Measurements from ENCODE around the gene PIGL.

DNA sequence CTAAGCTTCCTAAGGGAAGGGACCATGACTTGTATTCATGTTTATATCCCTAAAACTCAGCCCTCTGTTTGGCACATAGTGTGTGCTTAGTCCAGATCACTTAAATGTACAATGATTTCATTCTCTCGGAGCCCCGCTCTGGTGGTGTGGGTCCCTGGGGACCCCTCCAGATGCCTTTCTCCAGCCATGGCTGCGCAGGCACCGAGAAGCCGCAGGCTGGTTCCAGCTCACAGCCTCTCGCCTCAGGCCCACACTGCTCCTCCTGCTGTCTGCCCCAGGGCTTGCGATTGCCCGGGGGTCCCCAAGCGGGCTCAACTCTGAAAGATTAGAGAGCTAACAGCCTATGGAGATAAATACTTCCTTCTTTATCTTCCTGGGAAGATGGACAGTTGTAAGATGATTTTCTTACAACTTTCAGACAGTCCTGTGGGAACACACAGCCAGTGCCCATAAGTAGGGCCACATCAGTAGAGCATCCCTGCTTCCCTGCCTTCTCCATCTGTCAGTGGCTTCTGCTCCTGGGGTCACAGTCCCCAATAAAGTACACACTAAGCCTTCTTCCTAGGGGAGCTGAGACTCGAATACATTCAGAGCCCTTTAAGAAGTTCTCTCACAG lies 70.0 kb downstream of the PIGL start:
- no peak for TF ChIP-seq POLR2AphosphoS5 (IDR thresholded peaks at IDR 0.05; ENCODE audit: low read depth)
- TF ChIP-seq, protein P1, sequence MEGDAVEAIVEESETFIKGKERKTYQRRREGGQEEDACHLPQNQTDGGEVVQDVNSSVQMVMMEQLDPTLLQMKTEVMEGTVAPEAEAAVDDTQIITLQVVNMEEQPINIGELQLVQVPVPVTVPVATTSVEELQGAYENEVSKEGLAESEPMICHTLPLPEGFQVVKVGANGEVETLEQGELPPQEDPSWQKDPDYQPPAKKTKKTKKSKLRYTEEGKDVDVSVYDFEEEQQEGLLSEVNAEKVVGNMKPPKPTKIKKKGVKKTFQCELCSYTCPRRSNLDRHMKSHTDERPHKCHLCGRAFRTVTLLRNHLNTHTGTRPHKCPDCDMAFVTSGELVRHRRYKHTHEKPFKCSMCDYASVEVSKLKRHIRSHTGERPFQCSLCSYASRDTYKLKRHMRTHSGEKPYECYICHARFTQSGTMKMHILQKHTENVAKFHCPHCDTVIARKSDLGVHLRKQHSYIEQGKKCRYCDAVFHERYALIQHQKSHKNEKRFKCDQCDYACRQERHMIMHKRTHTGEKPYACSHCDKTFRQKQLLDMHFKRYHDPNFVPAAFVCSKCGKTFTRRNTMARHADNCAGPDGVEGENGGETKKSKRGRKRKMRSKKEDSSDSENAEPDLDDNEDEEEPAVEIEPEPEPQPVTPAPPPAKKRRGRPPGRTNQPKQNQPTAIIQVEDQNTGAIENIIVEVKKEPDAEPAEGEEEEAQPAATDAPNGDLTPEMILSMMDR (conservative IDR thresholded peaks at IDR 0.05; ENCODE audit: low read depth in 2 of 2): peak; percentile 33 to 35; a peak in 2 of 4 replicates
- no peak for TF ChIP-seq ETS1 (IDR thresholded peaks at IDR 0.05)
- no peak for TF ChIP-seq EZH2 (IDR thresholded peaks at IDR 0.05; ENCODE audit: low read depth, unreplicated experiment)
- TF ChIP-seq REST (IDR thresholded peaks at IDR 0.05; ENCODE audit: unreplicated experiment): no peak
- no peak for TF ChIP-seq CREB1 (CRISPR knock-in tag; IDR thresholded peaks at IDR 0.05; ENCODE audit: low read depth)
- TF ChIP-seq NANOG (IDR thresholded peaks at IDR 0.05; ENCODE audit: borderline replicate concordance): no peak
- no peak for TF ChIP-seq JUNB (IDR thresholded peaks at IDR 0.05; ENCODE audit: unreplicated experiment)
- TF ChIP-seq, protein P2, sequence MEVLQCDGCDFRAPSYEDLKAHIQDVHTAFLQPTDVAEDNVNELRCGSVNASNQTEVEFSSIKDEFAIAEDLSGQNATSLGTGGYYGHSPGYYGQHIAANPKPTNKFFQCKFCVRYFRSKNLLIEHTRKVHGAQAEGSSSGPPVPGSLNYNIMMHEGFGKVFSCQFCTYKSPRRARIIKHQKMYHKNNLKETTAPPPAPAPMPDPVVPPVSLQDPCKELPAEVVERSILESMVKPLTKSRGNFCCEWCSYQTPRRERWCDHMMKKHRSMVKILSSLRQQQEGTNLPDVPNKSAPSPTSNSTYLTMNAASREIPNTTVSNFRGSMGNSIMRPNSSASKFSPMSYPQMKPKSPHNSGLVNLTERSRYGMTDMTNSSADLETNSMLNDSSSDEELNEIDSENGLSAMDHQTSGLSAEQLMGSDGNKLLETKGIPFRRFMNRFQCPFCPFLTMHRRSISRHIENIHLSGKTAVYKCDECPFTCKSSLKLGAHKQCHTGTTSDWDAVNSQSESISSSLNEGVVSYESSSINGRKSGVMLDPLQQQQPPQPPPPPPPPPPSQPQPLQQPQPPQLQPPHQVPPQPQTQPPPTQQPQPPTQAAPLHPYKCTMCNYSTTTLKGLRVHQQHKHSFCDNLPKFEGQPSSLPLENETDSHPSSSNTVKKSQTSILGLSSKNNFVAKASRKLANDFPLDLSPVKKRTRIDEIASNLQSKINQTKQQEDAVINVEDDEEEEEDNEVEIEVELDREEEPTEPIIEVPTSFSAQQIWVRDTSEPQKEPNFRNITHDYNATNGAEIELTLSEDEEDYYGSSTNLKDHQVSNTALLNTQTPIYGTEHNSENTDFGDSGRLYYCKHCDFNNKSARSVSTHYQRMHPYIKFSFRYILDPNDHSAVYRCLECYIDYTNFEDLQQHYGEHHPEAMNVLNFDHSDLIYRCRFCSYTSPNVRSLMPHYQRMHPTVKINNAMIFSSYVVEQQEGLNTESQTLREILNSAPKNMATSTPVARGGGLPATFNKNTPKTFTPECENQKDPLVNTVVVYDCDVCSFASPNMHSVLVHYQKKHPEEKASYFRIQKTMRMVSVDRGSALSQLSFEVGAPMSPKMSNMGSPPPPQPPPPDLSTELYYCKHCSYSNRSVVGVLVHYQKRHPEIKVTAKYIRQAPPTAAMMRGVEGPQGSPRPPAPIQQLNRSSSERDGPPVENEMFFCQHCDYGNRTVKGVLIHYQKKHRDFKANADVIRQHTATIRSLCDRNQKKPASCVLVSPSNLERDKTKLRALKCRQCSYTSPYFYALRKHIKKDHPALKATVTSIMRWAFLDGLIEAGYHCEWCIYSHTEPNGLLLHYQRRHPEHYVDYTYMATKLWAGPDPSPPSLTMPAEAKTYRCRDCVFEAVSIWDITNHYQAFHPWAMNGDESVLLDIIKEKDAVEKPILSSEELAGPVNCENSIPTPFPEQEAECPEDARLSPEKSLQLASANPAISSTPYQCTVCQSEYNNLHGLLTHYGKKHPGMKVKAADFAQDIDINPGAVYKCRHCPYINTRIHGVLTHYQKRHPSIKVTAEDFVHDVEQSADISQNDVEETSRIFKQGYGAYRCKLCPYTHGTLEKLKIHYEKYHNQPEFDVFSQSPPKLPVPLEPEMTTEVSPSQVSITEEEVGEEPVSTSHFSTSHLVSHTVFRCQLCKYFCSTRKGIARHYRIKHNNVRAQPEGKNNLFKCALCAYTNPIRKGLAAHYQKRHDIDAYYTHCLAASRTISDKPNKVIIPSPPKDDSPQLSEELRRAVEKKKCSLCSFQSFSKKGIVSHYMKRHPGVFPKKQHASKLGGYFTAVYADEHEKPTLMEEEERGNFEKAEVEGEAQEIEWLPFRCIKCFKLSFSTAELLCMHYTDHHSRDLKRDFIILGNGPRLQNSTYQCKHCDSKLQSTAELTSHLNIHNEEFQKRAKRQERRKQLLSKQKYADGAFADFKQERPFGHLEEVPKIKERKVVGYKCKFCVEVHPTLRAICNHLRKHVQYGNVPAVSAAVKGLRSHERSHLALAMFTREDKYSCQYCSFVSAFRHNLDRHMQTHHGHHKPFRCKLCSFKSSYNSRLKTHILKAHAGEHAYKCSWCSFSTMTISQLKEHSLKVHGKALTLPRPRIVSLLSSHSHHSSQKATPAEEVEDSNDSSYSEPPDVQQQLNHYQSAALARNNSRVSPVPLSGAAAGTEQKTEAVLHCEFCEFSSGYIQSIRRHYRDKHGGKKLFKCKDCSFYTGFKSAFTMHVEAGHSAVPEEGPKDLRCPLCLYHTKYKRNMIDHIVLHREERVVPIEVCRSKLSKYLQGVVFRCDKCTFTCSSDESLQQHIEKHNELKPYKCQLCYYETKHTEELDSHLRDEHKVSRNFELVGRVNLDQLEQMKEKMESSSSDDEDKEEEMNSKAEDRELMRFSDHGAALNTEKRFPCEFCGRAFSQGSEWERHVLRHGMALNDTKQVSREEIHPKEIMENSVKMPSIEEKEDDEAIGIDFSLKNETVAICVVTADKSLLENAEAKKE (CRISPR knock-in tag; IDR thresholded peaks at IDR 0.05): no peak
- no peak for TF ChIP-seq EZH2phosphoT487 (IDR thresholded peaks at IDR 0.05; ENCODE audit: unreplicated experiment)
- no peak for TF ChIP-seq ZNF331 (CRISPR knock-in tag; IDR thresholded peaks at IDR 0.05; ENCODE audit: low read depth)
- TF ChIP-seq STAT1 (IDR thresholded peaks at IDR 0.05; ENCODE audit: unreplicated experiment): no peak
